Psoas muscle (tissue), 8 donors: Measurements from ENCODE around the gene TRIM40. TPM values are rescaled to one million over a fixed set of nuclear protein-coding genes. Genes with fewer than 3 reads are reported as not detected.

Source experiments
- ATAC-seq, 4 donors: fragments of 200-7000 bp; cut with Tn5 transposase; one replicate each; pipeline ENCODE4 v1.9.1; 2020; ENCODE audit warnings: moderate library complexity in 3 of 4, mild to moderate bottlenecking in 2 of 4
- DNase-seq, 2 donors: peaks; one replicate each; pipeline ENCODE4 v3.0.0-alpha.2; 2020
- H3K27ac ChIP-seq: fragments of 200-600 bp; one replicate; pipeline ENCODE4 v1.8.0; 2022
- H3K27me3 ChIP-seq, 3 donors: fragments of 200-600 bp in 1 of 3; one replicate each; pipeline versions ENCODE4 v1.6.1 to v1.8.0; 2013 to 2022; ENCODE audit warnings: low read length in 2 of 3, mild to moderate bottlenecking in 2 of 3, moderate library complexity in 1 of 3; ENCODE audit not compliant: insufficient read depth in 3 of 3
- H3K36me3 ChIP-seq, 2 donors: fragments of 200-600 bp in 1 of 2; one replicate each; pipeline versions ENCODE4 v1.6.1 to v1.8.0; 2013 to 2022; ENCODE audit warnings: low read depth in 1 of 2, mild to moderate bottlenecking in 1 of 2, moderate library complexity in 1 of 2; ENCODE audit not compliant: insufficient read depth in 1 of 2
- H3K4me1 ChIP-seq: fragments of 200-600 bp; one replicate; pipeline ENCODE4 v1.8.0; 2022
- H3K4me3 ChIP-seq: fragments of 200-600 bp; one replicate; pipeline ENCODE4 v1.8.0; 2022; ENCODE audit warnings: mild to moderate bottlenecking
- H3K9me3 ChIP-seq: fragments of 200-600 bp; one replicate; pipeline ENCODE4 v1.8.0; 2022
- CTCF ChIP-seq: fragments of 200-600 bp; IDR thresholded peaks from one replicate; pipeline ENCODE4 v1.8.0; 2022; ENCODE audit warnings: antibody characterized with exemption
- WGBS, 3 donors: extraction: QIAGEN DNeasy Blood & Tissue Kit; methylation state at CpG; one replicate each; pipeline versions ENCODE4 v1.1.6 to v1.1.7; 2013; 5-methylcytosine and 5-hydroxymethylcytosine counted together
- intact Hi-C, 2 donors: fragments of 100-400 bp; cut with DNase I; formaldehyde crosslinking; loops; one replicate each; pipeline versions ENCODE4 v1.11.0 to v1.14.2; 2022
- polyA plus RNA-seq, 3 donors: library from polyadenylated mRNA; stranded (reverse); fragments of 200-250 nt; gene quantifications; one replicate each; pipeline ENCODE4 v1.2.3, GENCODE V29; 2013
- total RNA-seq, 4 donors: library from RNA; stranded (reverse); fragmentation: NEBNext Ultra II Directional in 2 of 4; extraction: Animal tissue kit (Norgen Biotek cat#: 25700) in 2 of 4; gene quantifications; one replicate each; pipeline versions ENCODE4 v1.2.1 to v1.2.4, GENCODE V29; 2021 to 2023
- donor health status: healthy with polysubstance abuse.
- donor health status: DM: no; HTN: no; CAD: no; lungs with moderate emphysema.
- donor health status: Bipolar disorder and iron deficiency.
- donor health status: healthy.
- donor health status: DM: yes; HTN: yes; CAD: no.
- donor health status: DM: no; HTN: no; CAD: no.
- donor health status: DM: no; HTN: no; CAD: no.
- donor health status: DM: yes; HTN: yes; CAD: no.

Gene TRIM40
- total and polyA plus RNA-seq, 7 donors: 0.03 TPM; not detected in 6

GRCh38 chr6:30188541-30188940, 52.6 kb downstream of the TRIM40 start:
- Histone ChIP-seq H3K4me1 (no peaks in the 10 kb centered on the region), H3K36me3 (peaks cover 18 to 79% of the 10 kb centered on the region in 2 donors), H3K27me3 (no peaks in the 10 kb centered on the region), H3K27ac (no peak overlapping the region), H3K4me3 (no peak overlapping the region), H3K9me3 (no peaks in the 10 kb centered on the region)
- intact Hi-C loops: no loop called here
- no peak for ATAC-seq
- WGBS, 3 donors: 91 to 95% (median 93%) methylated on average over 5 of the region's 5 CpGs
- no peak for DNase-seq
- TF ChIP-seq CTCF: no peak

- no peak for ATAC-seq
- H3K27me3 ChIP-seq: no peaks in the 10 kb centered on the region
- intact Hi-C loops: no loop called here
- H3K4me3 ChIP-seq: no peak overlapping the region
- H3K9me3 ChIP-seq: no peaks in the 10 kb centered on the region
- no peaks in the 10 kb centered on the region for H3K4me1 ChIP-seq
- no peak for TF ChIP-seq CTCF
- 83 to 94% (median 86%) methylated on average over 7 of the region's 7 CpGs for WGBS, 3 donors
- peaks cover 19 to 91% of the 10 kb centered on the region in 2 donors for H3K36me3 ChIP-seq
- H3K27ac ChIP-seq: no peak overlapping the region
- DNase-seq: no peak
These were observed 56.1 kb downstream of the TRIM40 start for GRCh38 chr6:30192076-30192475.

GRCh38 chr6:30194797-30195690, 59.1 kb downstream of the TRIM40 start:
- TF ChIP-seq CTCF: no peak
- H3K27me3 ChIP-seq: no peaks in the 10 kb centered on the region
- H3K4me3 ChIP-seq: no peak overlapping the region
- intact Hi-C loops: no loop called here
- H3K27ac ChIP-seq: no peak overlapping the region
- H3K9me3 ChIP-seq: no peaks in the 10 kb centered on the region
- ATAC-seq (no peak), DNase-seq (no peak)
- H3K4me1 ChIP-seq: no peaks in the 10 kb centered on the region
- peaks cover 11 to 90% of the 10 kb centered on the region in 2 donors for H3K36me3 ChIP-seq
- 84 to 92% (median 88%) methylated on average over 8 of the region's 8 CpGs for WGBS, 3 donors

- Histone ChIP-seq H3K9me3 (no peaks in the 10 kb centered on the region), H3K27ac (no peak overlapping the region), H3K36me3 (peaks cover 8 to 90% of the 10 kb centered on the region in 2 donors), H3K4me3 (no peak overlapping the region), H3K27me3 (no peaks in the 10 kb centered on the region), H3K4me1 (no peaks in the 10 kb centered on the region)
- 80 to 92% (median 91%) methylated on average over 1 of the region's 1 CpG for WGBS, 3 donors
- ATAC-seq: no peak
- no peak for TF ChIP-seq CTCF
- DNase-seq: no peak
- intact Hi-C loops: no loop called here
These were observed 60.0 kb downstream of the TRIM40 start for GRCh38 chr6:30195951-30196350.
